Keratinocyte (primary cell): Measurements from ENCODE around the gene SLC25A11. TPM values are rescaled to one million over a fixed set of nuclear protein-coding genes. Genes with fewer than 3 reads are reported as not detected.

Experiments used
- DNase-seq: peaks from one replicate; pipeline ENCODE4 v3.0.0-alpha.2; 2011; ENCODE audit warnings: low read depth, missing footprints, low spot score
- FAIRE-seq: peaks from 2 replicates; lab custom pipeline; 2011; peaks lifted over from hg19 to GRCh38; lab: Jason Lieb, UNC
- H2AFZ ChIP-seq: 2 replicates; pipeline ENCODE4 v1.6.0; 2012; ENCODE audit warnings: low read length, control low read depth, inconsistent platforms; ENCODE audit not compliant: control insufficient read depth
- H3K27ac ChIP-seq: 2 replicates; pipeline ENCODE4 v1.5.1; 2011; ENCODE audit warnings: low read length; ENCODE audit not compliant: control insufficient read depth, insufficient read depth
- H3K27me3 ChIP-seq: 3 replicates; pipeline ENCODE4 v1.6.0; 2011; ENCODE audit warnings: low read length; ENCODE audit not compliant: control insufficient read depth, insufficient read depth; ENCODE audit errors: extremely low read depth
- H3K36me3 ChIP-seq, 2 experiments: 2 replicates in 1 of 2; 3 replicates in 1 of 2; pipeline ENCODE4 v1.5.1; 2011; ENCODE audit warnings: low read length in 2 of 2, mild to moderate bottlenecking in 1 of 2; ENCODE audit not compliant: control insufficient read depth in 2 of 2, insufficient read depth in 2 of 2; ENCODE audit errors: extremely low read depth in 1 of 2
- H3K4me1 ChIP-seq: 3 replicates; pipeline ENCODE4 v1.5.1; 2011; ENCODE audit warnings: low read length; ENCODE audit not compliant: control insufficient read depth, insufficient read depth; ENCODE audit errors: extremely low read depth
- H3K4me2 ChIP-seq: 3 replicates; pipeline ENCODE4 v1.6.0; 2011; ENCODE audit warnings: low read depth, low read length; ENCODE audit not compliant: control insufficient read depth, insufficient read depth; ENCODE audit errors: extremely low read depth
- H3K4me3 ChIP-seq, 3 experiments: fragments of 200-600 bp in 1 of 3; sonication (generic) in 1 of 3; 2 replicates in 2 of 3; 3 replicates in 1 of 3; pipeline ENCODE4 v1.5.1; 2011 to 2016; ENCODE audit warnings: low read length in 3 of 3, mild to moderate bottlenecking in 3 of 3, control low read depth in 2 of 3, inconsistent platforms in 1 of 3, low read depth in 1 of 3, mixed read lengths in 1 of 3, mixed run types in 1 of 3, moderate library complexity in 1 of 3; ENCODE audit not compliant: control insufficient read depth in 2 of 3, insufficient read depth in 2 of 3; ENCODE audit errors: extremely low read depth in 1 of 3
- H3K79me2 ChIP-seq: 2 replicates; pipeline ENCODE4 v1.6.0; 2012; ENCODE audit warnings: low read length; ENCODE audit not compliant: control insufficient read depth, insufficient read depth
- H3K9ac ChIP-seq: 3 replicates; pipeline ENCODE4 v1.6.0; 2011; ENCODE audit warnings: low read length; ENCODE audit not compliant: control insufficient read depth, insufficient read depth; ENCODE audit errors: extremely low read depth
- H3K9me1 ChIP-seq: 3 replicates; pipeline ENCODE4 v1.6.0; 2011; ENCODE audit warnings: low read length; ENCODE audit not compliant: control insufficient read depth, insufficient read depth; ENCODE audit errors: extremely low read depth
- H3K9me3 ChIP-seq: 2 replicates; pipeline ENCODE4 v1.5.1; 2012; ENCODE audit warnings: low read depth, low read length; ENCODE audit not compliant: control insufficient read depth
- H4K20me1 ChIP-seq: 3 replicates; pipeline ENCODE4 v1.6.0; 2011; ENCODE audit warnings: low read length; ENCODE audit not compliant: control insufficient read depth, insufficient read depth; ENCODE audit errors: extremely low read depth
- CTCF ChIP-seq, 3 experiments: IDR thresholded peaks in 1 of 3; conservative IDR thresholded peaks in 1 of 3; optimal IDR thresholded peaks in 1 of 3; 2 replicates in 2 of 3; 3 replicates in 1 of 3; pipeline versions ENCODE3 to v1.5.1; 2011; ENCODE audit warnings: low read length in 3 of 3, mild to moderate bottlenecking in 3 of 3, moderate library complexity in 2 of 3, control low read depth in 1 of 3, inconsistent platforms in 1 of 3; ENCODE audit not compliant: insufficient read depth in 2 of 3; ENCODE audit errors: extremely low read depth in 1 of 3
- EZH2 ChIP-seq: IDR thresholded peaks from one replicate; pipeline ENCODE4 v1.6.1; 2012; ENCODE audit warnings: inconsistent platforms, mild to moderate bottlenecking, low read length, moderate library complexity
- dilution Hi-C: fragments of 300-500 bp; cut with MboI; formaldehyde crosslinking; loops from one replicate; pipeline ENCODE4 v1.7.0; 2020; ENCODE audit warnings: low sequenced_read_pairs; ENCODE audit not compliant: extremely low pct_ligation_motif_present
- polyA plus RNA-seq, 5 experiments: library from polyadenylated mRNA; depleted of rRNA in 3 of 5; stranded (reverse) in 3 of 5; stranded (forward) in 1 of 5; unstranded in 1 of 5; fragments of >200 nt; gene quantifications; 1 replicate in 1 of 5; 2 replicates in 3 of 5; 3 replicates in 1 of 5; pipeline versions ENCODE4 v1.2.1 to v1.2.3, GENCODE V29; 2011 to 2012; ENCODE audit warnings: missing spikeins in 2 of 5, low read depth in 1 of 5, low replicate concordance in 1 of 5

Gene SLC25A11
- polyA plus RNA-seq, 1 donor (not counting 4 experiments of a cell fraction or from before 2014, with no cell fraction given): 33.8 TPM

GRCh38 chr17:4896332-4897197 lies 43.3 kb downstream of the SLC25A11 start:
- H3K4me1 ChIP-seq: peaks cover 6% of the 10 kb centered on the region
- H4K20me1 ChIP-seq: peaks cover 10% of the 10 kb centered on the region
- dilution Hi-C loops: no loop called here
- H3K27me3 ChIP-seq: no peaks in the 10 kb centered on the region
- H2AFZ ChIP-seq: no peak overlapping the region
- no peaks in the 10 kb centered on the region for H3K9me3 ChIP-seq
- no peaks in the 10 kb centered on the region for H3K79me2 ChIP-seq
- no peak overlapping the region for H3K4me2 ChIP-seq
- no peak overlapping the region for H3K4me3 ChIP-seq
- H3K9me1 ChIP-seq: no peaks in the 10 kb centered on the region
- no peak overlapping the region for H3K9ac ChIP-seq
- DNase-seq (no peak), FAIRE-seq (no peak)
- TF ChIP-seq EZH2: no peak
- TF ChIP-seq CTCF (optimal IDR thresholded peaks at IDR 0.05 in 1 of 3, IDR thresholded peaks at IDR 0.05 in 1 of 3, conservative IDR thresholded peaks at IDR 0.05 in 1 of 3; ENCODE audit: extremely low read depth in 1 of 3, insufficient read depth in 2 of 3, low read length in 3 of 3): no peak
- H3K36me3 ChIP-seq: peaks cover 41 to 44% of the 10 kb centered on the region in 2 experiments
- H3K27ac ChIP-seq: no peak overlapping the region

GRCh38 chr17:4895657-4896331 lies 44.1 kb downstream of the SLC25A11 start:
- H4K20me1 ChIP-seq: peaks cover 10% of the 10 kb centered on the region
- H3K79me2 ChIP-seq: no peaks in the 10 kb centered on the region
- H3K9me1 ChIP-seq: no peaks in the 10 kb centered on the region
- H3K27ac ChIP-seq: no peak overlapping the region
- no peak for TF ChIP-seq EZH2
- TF ChIP-seq CTCF (optimal IDR thresholded peaks at IDR 0.05 in 1 of 3, IDR thresholded peaks at IDR 0.05 in 1 of 3, conservative IDR thresholded peaks at IDR 0.05 in 1 of 3; ENCODE audit: extremely low read depth in 1 of 3, insufficient read depth in 2 of 3, low read length in 3 of 3): peak in 2 of 3 experiments; percentile 2 to 33
- FAIRE-seq (no peak), DNase-seq (no peak)
- no peaks in the 10 kb centered on the region for H3K27me3 ChIP-seq
- H3K9ac ChIP-seq: no peak overlapping the region
- H3K4me1 ChIP-seq: peaks cover 6% of the 10 kb centered on the region
- H3K36me3 ChIP-seq: peaks cover 44 to 45% of the 10 kb centered on the region in 2 experiments
- dilution Hi-C loops: no loop called here
- H3K4me2 ChIP-seq: no peak overlapping the region
- no peaks in the 10 kb centered on the region for H3K9me3 ChIP-seq
- H2AFZ ChIP-seq: no peak overlapping the region
- H3K4me3 ChIP-seq: no peak overlapping the region
